ENCODE results near the gene PCLAF.

The PCLAF gene

DNA sequence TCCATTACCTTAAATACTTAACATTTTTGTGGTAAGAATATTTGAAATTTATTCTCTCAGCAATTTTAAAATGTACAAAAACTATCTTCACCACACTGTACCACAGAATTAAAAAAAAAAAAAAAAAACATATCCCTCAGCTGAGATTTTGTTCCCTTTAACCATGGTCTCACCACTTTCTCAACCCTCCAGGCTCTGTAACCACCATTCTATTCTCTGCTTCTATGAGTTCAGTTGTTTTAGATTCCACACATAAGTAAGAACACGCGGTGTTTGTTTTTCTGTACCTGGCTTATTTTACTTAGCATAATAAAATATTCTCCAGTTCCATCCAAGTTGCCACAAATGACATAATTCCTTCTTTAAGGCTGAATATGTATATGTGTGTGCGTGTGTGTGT is 66.8 kb downstream of the PCLAF start:
- DNase-seq = no peak
